HG02840 (cell line): ENCODE results near the gene TSKU.

Experiments
- ATAC-seq: cut with Tn5 transposase; IDR thresholded peaks from one replicate; pipeline ENCODE4 v1.9.1; 2021; ENCODE audit warnings: mild to moderate bottlenecking, moderate library complexity, moderate number of reproducible peaks; ENCODE audit not compliant: unreplicated experiment, low FRiP score

The TSKU gene

DNA sequence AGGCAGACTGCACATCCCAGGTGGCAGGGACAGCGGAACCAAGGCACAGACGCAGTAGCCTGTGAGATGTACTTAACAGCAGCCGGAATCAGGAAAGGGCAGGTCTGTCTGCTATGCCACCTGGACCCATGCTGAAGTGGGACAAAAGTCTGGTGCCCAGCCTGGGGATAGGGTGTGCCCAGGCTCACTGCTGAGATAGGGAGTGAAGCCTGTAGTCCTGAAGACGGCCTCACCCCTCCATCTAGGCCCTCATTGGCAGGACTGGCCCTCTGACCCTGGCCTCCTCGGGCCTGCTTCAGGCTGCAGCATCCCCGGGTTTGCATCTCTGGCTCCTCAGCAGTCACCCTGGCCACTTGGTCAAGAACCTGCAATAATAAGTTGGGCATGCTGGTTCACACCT is 32.4 kb upstream of the TSKU start:
- ATAC-seq: no peak

- no peak for ATAC-seq
Observed at GRCh38 chr11:76752321-76753143, 30.6 kb upstream of the TSKU start.

DNA sequence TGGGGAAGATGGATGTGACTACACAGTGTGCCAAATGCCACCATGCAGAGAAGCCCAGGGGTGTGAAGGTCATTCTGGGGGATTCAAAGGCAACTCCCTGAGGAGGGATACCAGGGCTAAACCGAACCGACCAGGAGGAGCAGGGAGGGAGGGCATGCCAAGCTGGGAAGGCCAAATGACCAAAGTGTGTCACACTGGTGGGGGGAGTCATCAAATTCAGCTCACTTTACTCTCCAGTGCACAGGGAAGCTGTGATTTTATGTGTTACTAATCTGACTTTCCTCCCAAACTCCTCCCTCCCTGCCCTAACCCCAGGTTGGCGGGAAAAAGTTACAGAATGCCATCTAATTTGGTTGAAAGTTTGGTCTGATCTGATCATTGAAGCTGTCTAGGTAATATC is 29.7 kb upstream of the TSKU start:
- ATAC-seq: no peak

- ATAC-seq: no peak
Observed at GRCh38 chr11:76753950-76754349, 29.2 kb upstream of the TSKU start.

DNA sequence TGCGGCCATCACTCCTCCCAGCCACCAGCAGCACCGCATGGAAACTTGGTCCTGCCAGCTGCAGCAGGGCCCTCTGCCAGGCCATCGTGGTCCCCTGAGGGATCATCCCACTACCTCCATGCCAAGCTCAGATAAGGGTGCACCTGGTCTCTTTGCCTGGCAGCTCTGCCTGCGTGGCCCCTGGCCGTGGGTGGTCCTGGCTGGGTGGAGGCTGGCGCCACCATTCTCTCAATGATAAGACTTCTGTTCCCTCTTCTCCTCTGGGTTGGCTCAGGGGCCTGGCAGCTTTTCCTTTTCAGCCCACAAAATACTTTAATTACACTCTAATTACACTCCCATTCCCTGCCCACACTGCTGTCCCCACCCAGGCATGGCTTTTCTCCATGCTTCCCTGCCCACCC is 26.8 kb upstream of the TSKU start:
- ATAC-seq: no peak

GRCh38 chr11:76758311-76758710 is 24.8 kb upstream of the TSKU start:
- no peak for ATAC-seq

- ATAC-seq: no peak
Observed at GRCh38 chr11:76759092-76759491, 24.1 kb upstream of the TSKU start.

GRCh38 chr11:76759517-76759916 is 23.6 kb upstream of the TSKU start:
- no peak for ATAC-seq

- no peak for ATAC-seq
Observed at GRCh38 chr11:76760236-76760635, 22.9 kb upstream of the TSKU start.

DNA sequence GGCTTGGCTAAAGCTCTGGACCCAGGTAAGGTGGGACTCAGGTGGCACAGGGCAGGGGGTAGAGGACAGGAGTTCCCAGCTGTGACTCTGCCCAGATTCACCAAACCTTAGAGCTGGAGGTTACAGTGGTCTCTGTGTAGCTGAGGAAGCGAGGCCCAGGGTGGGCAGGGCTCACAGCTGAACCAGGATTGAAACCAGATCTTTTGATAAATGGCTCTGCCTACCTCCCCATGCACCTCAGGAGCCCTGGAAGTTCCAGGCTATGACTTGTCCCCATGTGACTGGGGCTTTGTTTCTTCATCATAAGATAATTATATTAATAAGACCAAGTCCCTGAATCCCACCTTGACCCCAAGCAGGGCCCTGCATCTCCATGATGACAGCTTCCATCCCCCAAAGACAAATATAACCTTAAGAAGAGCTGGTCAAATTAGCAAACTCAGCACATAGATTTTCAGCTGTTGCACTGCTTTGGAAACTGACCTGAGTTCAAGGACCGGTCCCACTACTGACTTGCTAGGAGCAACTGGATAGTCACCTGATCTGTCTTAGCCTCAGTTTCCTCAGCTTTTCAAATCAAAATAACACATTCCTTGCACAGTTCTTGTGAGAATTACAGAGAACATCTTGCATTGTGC is 21.3 kb upstream of the TSKU start:
- ATAC-seq: no peak

- no peak for ATAC-seq
Observed at GRCh38 chr11:76762356-76762752, 20.8 kb upstream of the TSKU start.

DNA sequence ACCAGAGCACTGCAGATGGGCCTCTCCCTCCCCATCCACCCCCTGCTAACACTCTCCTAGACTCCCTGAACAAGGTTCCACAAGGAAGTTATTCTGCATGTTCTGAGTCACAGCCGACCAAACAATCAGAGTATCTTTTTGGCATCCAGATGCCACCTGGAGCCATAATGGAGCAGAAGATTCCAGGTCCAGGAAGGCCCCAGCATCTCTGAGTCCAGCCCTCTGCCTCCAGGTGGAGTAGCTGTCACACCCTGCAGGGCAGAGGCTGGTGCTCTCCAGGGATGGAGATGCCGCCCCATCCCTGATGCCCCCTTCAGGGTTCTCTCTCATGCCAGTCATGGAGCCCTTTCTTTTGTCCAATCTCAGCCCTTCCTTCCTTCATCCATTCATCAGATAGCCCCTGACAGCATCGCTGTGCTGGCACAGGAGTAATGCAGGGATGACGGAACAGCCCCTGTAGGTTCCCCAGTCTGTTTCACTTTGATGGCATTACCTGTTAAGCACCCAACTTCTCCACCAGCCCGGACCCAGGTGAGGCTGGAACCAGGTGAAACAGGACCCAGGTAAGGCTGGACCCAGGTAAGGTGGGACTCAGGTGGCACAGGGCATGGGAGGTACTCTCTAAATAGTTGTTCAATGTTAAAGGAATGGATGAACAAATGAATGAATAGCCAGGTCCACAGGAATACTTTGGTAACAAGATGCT is 20.1 kb upstream of the TSKU start:
- no peak for ATAC-seq

GRCh38 chr11:76763573-76764346 is 19.4 kb upstream of the TSKU start:
- no peak for ATAC-seq

- no peak for ATAC-seq
Observed at GRCh38 chr11:76764941-76765665, 18.1 kb upstream of the TSKU start.

- ATAC-seq: no peak
Observed at GRCh38 chr11:76765863-76766350, 17.2 kb upstream of the TSKU start.

- ATAC-seq: no peak
Observed at GRCh38 chr11:76766521-76766920, 16.6 kb upstream of the TSKU start.

GRCh38 chr11:76767659-76768058 is 15.5 kb upstream of the TSKU start:
- ATAC-seq: no peak

- no peak for ATAC-seq
Observed at GRCh38 chr11:76768088-76768908, 14.9 kb upstream of the TSKU start.

DNA sequence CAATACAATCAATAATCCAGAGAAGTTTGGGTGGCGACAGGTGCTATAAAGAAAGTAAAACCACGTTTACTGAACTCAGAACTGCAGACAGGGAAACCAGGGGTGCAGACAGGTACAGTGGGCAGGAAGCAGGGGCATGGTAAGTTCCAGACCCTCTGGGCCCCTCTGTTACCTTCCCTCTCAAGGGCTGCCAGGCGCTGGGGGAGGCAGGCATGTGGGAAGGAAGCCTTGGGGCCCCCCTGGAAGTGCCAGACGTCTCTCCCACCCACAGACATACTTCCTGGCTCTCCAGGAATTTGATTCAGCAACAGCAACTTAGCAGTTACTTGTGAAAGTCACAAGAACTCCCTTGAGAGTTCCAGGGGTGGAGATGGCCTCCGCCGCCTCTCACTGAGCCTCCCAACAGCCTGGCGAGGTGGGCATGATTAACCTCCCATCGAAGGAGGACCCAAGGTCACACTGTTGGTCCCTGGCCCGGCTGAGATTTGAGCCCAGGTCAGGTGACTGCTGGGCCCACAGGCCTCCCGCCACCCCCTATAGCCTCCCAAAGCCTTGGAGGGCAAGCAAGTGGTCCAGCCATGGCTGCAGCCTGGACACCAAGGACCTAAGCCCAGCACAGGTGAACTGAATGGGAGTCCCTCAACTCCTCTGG is 14.1 kb upstream of the TSKU start:
- ATAC-seq: no peak
